IPS-NIHi7 (cell line): ENCODE data around the gene TRPM3.
A peak's percentile ranks its signal among the peaks of the same experiment; 100 is the strongest.

Experiments
- DNase-seq: peaks from one replicate; pipeline ENCODE4 v3.0.0; 2012; ENCODE audit warnings: mixed read lengths; ENCODE audit errors: extremely low spot score

The TRPM3 gene

DNA sequence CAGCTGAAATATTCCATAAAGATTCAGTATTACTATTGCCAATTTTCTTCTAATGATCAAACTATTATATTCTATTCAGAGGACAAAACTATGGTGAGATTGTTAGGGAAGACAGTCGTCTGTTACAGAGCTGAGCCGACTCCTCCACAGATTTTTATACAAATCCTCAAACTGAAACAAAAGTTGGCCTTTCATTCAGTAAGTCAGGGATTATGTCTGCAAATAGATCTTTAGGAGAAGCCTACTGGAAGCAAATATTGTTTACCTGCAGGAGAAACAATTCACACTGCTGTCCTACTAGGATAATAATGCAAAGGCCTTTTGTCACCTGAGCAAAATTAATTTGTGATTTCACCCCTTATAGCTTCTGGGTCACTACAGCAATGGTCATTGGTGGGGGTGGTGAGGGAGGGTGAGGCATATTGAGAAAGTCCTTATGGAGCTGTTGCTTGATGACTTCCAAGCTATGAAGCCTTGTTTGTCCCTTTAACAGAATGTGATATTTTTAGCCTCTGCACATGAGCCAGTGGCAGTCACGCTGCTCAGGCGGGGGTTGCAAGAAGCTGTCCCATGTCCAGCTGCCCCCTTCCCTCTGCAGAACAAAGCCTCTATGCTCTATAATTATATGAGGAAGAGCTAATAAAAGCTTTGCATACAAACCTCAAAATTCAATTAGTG lies 506.5 kb downstream of the TRPM3 start:
- no peak for DNase-seq

DNA sequence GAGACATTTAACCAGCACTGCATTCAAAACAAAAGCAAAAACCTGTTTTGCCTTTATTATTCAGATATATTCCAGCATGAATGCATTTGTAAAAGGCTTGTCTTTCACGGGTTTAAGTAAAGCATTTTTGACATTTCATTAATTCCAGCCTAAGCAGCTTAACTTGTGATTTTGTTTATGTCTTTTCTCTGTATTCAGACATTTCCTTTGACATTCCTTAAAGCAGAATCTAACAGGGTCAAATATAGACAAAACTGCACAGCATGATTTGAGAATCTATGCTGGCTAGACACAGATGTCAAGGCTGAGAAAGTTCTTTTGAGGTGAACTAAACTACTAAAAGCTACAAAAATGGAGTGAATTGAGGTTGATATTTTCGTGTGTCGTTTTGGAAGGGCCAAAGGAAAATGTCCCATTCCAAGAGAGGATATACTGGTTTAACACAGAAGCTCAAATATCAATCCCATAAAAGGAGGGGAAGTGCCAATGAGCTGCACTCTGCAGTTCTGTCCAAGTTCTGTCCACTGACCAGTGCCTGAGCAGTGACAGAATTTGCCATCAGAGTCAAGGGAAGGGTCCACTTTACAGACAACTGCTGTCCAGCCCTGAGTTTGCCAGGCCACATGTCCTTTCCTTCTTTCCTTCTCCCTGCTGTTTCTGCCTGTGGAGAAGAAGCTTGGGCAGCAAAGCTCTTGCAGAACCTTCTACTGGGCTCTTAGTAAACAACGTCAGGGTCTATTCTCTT lies 508.2 kb downstream of the TRPM3 start:
- DNase-seq, result no peak

DNA sequence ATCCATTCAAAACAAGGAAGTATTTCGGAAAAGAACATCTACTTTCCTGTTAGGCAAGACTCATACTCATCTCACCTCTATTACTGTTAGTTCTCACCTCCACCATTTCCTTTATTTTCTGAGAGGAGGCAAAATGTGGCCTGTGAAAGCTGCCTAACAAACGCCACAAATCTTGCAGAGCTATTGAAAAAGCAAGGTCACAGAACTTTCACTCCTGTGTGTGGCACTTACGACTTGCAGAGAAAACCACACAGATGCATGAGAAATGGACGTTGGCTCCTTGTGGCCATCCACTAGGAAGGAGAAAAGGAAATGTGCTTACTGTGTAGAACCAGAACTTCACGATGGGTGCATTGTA lies 511.2 kb downstream of the TRPM3 start:
- DNase-seq, result no peak

DNA sequence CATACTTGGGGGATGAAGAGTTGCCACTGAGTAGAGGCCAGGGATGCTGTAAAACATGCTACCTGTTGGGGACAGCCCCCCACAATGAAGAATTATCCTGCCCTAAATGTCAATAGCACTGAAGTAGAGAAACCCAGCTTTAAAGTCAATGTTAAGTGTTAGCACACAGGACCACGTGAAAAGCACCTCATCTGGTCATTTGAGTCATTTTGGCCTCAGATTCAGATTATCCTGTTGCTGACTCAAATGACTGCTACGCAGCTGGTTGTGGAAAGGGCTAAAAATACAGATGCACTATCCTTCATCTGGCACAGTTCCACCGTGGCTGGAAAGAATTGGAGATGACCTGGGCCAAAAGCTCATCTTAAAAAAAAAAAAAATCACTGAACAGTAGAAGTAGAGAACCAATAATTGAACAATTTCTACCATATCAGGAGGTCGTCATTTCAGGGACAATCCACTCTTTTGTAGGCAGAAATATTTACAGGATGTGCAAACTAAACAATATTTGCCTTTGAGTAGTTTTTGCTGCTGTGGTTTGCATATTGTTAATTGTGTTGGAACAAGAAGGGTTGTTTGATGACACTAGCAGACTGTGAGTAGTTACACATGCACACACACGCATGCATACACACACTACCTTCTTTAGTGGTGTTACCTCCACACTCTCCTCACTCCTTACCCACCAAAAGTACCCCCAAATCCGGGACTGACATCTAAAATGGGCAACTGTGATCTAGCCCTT lies 511.7 kb downstream of the TRPM3 start:
- DNase-seq, result no peak

DNA sequence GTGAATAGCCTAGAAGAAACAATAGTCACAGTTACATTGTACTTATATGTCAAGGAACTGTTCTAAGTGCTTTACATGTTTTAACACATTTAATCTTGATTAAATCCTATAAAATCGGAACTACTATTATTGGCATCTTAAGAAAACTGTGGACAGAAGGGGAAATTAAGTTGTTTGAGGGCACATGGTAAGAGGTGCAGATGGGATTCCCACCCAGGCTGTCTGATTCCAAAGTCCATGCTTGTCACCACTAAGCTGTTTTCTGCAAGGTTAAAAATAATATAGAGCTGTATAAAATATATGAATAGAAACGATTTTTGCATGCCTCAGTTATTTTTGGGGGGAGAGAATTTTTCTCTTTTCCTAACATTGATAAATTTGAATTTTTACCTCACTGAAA lies 512.4 kb downstream of the TRPM3 start:
- DNase-seq, result no peak

GRCh38 chr9:70607926-70608325 lies 513.5 kb downstream of the TRPM3 start:
- DNase-seq, result no peak

- DNase-seq, result no peak
Observed at GRCh38 chr9:70607329-70607728, 514.1 kb downstream of the TRPM3 start.

DNA sequence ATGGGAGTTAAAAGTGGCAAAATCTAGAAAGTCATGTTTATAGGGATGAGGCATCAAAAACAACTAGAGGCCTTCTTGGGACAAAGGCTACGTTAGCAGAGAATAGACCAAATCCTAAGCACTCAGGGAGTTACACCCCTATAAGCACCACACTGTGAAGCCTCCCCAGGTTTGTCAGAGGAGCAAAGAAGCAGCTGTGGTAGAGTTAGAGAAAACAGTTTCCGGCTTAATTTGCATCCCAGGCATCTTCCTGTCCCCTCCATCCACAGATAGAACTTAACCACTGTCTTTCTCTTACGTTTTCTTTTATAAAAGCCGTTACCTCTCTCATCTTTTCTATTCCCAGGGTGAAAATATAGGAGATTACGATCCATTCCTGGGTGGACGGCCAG lies 518.4 kb downstream of the TRPM3 start:
- DNase-seq, result no peak

DNA sequence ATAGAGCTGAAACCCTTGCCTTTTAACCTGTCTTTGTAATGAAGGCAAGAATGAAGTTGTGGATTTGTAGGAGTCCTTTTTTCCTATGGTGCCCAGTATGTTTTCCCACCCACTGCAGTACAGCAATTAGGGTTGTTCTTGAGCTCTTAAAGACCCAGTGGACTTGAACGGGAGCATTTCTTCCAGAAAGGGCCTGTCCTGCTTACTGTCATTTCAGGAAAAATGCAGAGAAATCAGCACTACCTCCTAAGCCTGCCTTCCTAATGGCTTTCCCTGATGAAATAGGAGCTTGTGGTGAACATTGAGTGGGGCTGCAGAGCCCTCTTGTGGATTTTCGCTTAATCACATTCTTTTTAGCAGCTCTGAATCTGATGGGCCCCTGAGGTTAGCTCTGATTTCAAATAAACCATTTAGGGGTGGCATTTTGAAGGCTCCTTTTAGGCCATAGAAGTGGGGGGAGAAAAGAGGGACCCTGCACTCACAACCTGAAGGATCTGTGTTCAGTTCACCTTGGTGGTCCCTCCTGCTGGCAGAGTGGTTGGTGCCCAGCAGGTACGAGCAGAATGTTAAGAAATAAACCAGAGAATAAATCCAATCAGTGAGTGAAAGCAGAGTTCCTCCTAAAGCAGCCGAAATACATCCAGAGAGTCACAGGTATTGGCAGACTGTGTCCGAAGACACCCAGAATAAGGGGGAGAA lies 519.0 kb downstream of the TRPM3 start:
- DNase-seq, result peak; percentile 77

GRCh38 chr9:70601000-70601951 lies 520.1 kb downstream of the TRPM3 start:
- no peak for DNase-seq

- DNase-seq, result no peak
Observed at GRCh38 chr9:70600506-70600905, 520.9 kb downstream of the TRPM3 start.

DNA sequence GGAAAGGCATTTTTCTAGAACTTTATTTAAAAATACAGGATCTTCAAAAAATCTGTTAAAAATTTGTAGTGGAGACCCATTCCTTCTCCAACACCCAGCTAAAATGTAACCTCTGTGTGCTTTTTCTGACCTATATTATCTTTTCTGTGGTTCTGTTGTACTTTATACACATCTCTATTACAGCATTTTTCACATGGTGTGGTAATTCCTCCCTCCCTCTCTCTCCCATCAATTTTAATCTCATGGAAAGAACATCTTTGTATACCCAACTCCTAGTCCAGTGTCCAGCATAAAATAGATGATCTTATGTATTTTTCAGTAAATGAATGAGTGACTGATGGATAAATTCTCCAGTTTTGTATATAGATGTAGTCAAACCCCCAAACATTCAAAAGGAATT lies 523.5 kb downstream of the TRPM3 start:
- DNase-seq, result no peak

- no peak for DNase-seq
Observed at GRCh38 chr9:70595211-70595610, 526.2 kb downstream of the TRPM3 start.

GRCh38 chr9:70594386-70594944 lies 527.0 kb downstream of the TRPM3 start:
- no peak for DNase-seq

GRCh38 chr9:70593241-70593640 lies 528.2 kb downstream of the TRPM3 start:
- no peak for DNase-seq

GRCh38 chr9:70590315-70590677 lies 531.1 kb downstream of the TRPM3 start:
- DNase-seq, result no peak

DNA sequence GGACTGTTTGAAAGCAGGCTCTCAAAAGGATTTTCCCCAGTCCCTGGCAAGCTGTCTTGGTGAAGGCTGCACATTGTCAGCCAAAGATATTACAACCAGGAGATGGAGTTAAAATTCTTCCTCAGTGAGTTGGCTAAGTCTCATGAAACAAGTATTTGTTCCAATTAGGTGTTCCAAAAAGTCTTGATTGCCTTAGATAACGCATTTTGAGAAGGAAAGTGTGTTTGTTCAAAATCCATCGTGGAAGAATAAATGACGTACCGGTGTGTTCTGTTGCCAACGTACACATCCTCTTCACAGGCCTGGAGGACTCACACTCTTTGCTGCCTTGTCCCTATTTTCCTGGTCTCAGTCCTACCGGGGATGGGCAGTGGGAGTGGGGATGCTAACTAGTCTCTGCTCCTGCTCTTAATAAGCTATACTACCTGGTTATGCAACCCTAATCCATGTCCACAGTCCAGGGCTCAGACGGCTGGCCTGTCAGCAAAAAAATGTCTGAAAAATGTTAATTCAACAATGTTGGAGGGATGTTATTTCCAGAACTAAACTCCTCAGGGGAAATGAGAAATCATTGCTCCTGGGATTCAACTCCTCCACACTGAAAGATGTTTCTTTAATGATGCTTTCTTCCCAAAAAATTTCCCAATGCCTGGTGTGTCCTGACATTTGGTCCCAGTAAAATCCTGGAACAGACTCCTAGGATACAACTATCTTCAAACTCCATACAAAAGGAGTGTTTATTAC lies 531.7 kb downstream of the TRPM3 start:
- DNase-seq, result no peak

DNA sequence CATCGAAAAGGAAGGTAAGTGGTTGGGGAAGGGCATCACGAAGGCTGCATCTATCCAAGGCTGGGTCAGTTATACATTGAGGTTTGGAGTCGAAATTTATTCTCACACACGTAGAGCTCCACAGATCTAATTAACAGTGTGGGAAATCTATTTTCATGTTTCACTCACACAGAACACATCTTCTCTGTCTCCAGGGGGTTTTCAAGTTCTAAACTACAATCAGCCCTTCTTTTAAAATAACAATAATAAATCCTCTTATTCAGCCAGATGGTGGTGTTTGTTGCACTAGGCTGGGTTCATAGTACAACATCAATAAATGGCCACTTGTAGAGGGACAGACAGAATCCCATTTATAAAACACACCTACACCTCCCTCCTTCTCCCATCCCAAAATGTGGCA lies 532.4 kb downstream of the TRPM3 start:
- no peak for DNase-seq

DNA sequence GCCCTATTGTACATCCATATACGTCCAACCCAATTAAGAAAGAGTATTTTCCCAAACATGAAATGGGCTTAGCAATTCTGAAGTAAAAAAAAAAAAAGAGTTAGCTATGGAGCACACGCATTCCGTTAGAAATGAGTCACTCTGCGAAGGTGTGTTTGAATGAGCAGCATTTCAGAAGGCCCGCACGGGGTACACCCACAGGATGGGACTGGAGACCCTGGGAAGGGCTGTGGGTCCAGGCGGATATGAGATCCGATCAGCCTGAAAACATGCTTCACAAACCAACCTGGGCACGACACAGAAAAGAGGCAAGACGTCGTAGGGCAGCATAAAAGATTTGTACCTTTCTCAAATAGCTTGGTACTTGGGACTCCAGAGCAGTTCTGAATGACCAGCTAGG lies 533.0 kb downstream of the TRPM3 start:
- DNase-seq, result no peak

GRCh38 chr9:70587201-70587600 lies 534.2 kb downstream of the TRPM3 start:
- DNase-seq, result no peak
